ENCODE data around the gene PPM1J.

PPM1J gene

GRCh38 chr1:112686417-112686816 lies 28.7 kb downstream of the PPM1J start:
- DNase-seq: no peak

GRCh38 chr1:112685913-112686312 lies 29.2 kb downstream of the PPM1J start:
- DNase-seq: no peak

GRCh38 chr1:112678605-112679004 lies 36.5 kb downstream of the PPM1J start:
- DNase-seq: no peak

- DNase-seq: no peak
Measured at GRCh38 chr1:112677501-112677900, 37.6 kb downstream of the PPM1J start.

GRCh38 chr1:112676543-112676942 lies 38.6 kb downstream of the PPM1J start:
- DNase-seq: no peak

DNA sequence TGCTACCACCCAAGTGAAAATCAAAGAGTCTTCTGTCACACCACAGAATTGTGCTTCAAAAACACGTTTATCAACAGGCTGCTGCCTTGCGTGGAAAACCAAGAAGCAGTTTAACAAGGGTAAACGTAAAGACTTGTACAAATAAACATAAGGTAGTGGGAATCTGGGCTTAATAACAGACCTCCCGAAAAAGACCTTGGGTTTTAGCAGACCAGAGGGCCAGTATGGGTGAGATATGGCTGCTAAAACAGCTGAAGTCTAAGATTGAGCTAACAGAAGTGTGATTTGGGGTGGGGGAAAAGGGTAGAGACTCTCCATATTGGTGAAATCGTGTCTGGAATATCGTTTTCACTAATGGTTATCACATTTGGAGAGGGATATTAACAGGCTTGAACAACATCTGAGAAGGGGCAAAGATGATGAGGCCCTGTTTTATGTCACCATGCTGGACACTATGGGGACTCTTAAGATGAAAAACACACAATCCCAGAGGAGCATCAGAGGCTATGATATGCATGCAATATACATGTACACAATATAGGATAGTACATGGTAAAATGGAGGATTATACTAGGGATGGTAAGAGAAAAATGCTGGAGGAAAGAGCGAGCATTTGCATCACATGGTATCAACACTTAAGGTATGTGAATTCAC lies 39.3 kb downstream of the PPM1J start:
- DNase-seq: no peak

DNA sequence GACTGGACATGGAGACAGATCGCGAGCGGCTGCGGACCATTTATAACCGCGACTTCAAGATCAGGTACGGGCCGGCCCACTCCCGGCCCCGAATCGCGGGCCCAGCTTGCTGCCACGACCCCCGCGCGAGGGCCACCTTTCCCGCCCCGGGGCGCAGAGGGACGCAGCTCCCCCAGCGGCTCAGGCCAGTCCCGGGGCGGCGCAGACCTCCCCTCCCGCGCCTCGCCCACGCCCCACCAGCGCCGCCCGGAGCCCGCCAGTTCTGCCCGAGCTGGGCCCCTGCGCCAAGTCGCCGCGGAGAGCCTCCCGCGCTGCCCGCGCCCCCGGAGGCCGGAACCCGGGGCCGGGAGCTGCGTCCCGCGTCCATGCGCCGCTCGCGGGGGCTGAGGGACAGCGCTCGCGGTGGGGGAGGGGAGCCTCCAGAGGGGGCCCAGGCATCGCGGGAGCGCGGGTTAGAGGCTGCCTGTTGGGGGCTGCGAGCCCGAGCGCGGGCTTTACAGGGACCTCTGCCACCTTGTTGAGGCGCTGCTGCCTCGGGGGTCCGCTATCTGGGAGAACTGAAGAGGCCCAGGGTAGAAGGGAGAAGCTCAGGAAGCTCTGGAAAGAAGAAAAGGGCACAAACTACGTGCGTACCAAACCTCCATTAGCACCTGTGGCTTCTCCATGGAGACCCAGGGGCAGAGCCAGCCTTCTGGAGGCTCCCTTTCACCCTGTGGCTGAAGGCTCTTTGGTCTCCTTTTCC lies 40.0 kb downstream of the PPM1J start:
- peak; percentile 54 for DNase-seq

DNA sequence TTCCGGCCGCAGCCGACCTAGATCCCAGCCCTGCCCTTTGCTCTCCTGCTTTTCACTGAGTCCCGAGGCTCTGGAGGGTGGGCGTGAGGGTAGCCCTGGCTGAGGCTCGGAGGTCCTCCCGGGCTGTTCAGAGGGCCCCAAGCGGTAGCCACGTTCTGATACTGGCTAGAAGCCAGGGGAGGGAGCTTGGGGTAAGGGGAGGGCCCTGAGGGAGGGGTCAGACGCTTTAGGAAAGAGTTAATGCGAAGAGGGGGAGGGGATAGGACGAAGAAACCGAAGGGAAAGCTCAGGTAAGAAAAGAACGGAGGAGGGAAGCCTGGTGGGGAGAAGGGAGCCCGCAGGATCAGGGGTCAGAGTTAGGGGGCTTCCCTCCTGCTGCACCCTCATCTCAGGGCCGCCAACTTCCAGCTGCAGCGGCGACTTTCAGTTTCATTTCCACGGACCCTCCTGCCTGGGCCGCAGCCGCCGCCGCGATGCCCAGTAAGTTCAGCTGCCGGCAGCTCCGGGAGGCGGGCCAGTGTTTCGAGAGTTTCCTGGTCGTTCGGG lies 40.6 kb downstream of the PPM1J start, which contains the start of gene MOV10:
TSS of gene MOV10 (plus strand) at position 220 of the 546 bp plus-strand sequence. CDS start at position 474, 254 bp downstream.
- peak; percentile 43 for DNase-seq

DNA sequence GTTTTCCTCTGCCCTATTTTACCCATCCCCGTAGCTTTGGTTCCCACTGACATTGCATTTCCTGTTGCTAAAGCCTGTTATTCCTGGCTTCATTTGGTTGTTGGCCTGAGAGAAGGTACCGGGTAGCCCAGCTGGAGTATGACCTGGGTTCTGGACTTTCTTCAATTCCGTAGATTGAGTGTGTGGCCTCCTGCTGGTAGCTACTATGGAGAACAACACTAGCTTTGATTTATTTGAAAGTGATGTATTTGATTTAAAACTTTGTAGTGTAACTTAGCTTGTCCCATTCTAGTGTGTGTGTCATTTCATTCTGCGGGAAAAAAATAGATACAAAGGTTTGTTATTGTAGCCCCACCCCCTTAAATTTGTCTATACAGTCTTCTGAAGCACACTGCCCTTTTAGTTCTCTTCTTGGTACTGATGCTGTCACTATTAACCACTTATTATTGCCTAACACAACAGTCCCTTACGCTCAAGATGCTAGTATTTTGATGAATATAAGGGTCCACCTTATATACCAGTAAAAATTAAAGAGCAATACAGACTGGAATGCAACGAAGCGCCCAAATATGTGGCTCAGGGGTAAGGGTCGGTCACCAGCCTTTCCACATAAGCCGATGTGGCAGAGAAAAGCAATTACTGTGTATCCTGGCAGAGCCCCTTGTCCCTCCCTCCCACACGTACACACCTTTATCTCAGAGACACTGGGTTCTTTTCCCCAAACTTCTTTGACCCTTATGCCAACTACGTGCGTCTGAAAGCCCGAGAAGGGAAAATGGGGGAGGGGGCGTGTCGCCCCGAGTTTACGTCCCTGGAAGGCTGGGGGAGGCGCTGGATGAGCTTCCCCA lies 41.3 kb downstream of the PPM1J start:
- DNase-seq: no peak

GRCh38 chr1:112672842-112673241 lies 42.3 kb downstream of the PPM1J start:
- DNase-seq: no peak

GRCh38 chr1:112672009-112672408 lies 43.1 kb downstream of the PPM1J start:
- DNase-seq: no peak

- DNase-seq: no peak
Measured at GRCh38 chr1:112666946-112667345, 48.2 kb downstream of the PPM1J start.

DNA sequence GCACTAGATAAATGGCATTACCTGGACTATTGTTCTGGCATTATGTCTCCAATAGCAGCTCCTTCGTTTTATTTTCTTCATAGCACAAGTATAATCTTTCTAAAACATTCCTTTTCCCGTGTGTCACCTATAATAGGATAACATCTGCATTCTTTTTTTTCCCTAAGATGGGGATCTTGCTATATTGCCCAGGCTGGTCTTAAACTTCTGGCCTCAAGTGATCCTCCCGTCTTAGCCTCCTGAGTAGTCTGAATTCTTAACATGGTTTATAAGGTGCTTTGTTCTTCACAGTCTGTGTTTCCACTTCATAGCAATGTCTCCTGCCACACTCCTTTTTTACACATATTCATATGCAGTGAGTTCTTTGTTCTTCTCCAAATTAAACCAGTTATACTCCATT lies 49.3 kb downstream of the PPM1J start:
- no peak for DNase-seq
